OCI-LY1 (cell line): Measurements from ENCODE around the gene NRP2.

ENCODE experiments used
- H2AFZ ChIP-seq: fragments of 200-600 bp; sonication (generic), shearing (Covaris generic); 2 replicates; pipeline ENCODE4 v1.6.0; 2014; ENCODE audit warnings: antibody characterized with exemption, mild to moderate bottlenecking, low read length
- H3F3A ChIP-seq: fragments of 200-600 bp; sonication (generic), shearing (Covaris generic); 2 replicates; pipeline ENCODE4 v1.6.0; 2014; ENCODE audit warnings: mild to moderate bottlenecking, antibody characterized with exemption, low read length, moderate library complexity; ENCODE audit not compliant: insufficient read depth
- H3K27ac ChIP-seq: fragments of 200-600 bp; sonication (generic); 2 replicates; pipeline ENCODE4 v1.5.1; 2014; ENCODE audit warnings: low read length, mixed run types, mild to moderate bottlenecking, low read depth; ENCODE audit not compliant: poor library complexity, severe bottlenecking
- H3K27me3 ChIP-seq: fragments of 200-600 bp; sonication (generic); 2 replicates; pipeline ENCODE4 v1.6.0; 2014; ENCODE audit warnings: antibody characterized with exemption, mild to moderate bottlenecking, low read length, moderate library complexity; ENCODE audit not compliant: insufficient read depth
- H3K36me3 ChIP-seq: fragments of 200-600 bp; sonication (generic); 2 replicates; pipeline ENCODE4 v1.6.1; 2014; ENCODE audit warnings: mild to moderate bottlenecking, antibody characterized with exemption, low read length, moderate library complexity, mixed read lengths; ENCODE audit not compliant: insufficient read depth
- H3K4me1 ChIP-seq: fragments of 200-600 bp; sonication (generic); 2 replicates; pipeline ENCODE4 v1.5.1; 2014; ENCODE audit warnings: mild to moderate bottlenecking, low read length, moderate library complexity; ENCODE audit not compliant: insufficient read depth, severe bottlenecking
- H3K4me2 ChIP-seq: fragments of 200-600 bp; sonication (generic), shearing (Covaris generic); 2 replicates; pipeline ENCODE4 v1.6.1; 2014; ENCODE audit warnings: low read length
- H3K4me3 ChIP-seq: fragments of 200-600 bp; sonication (generic); 2 replicates; pipeline ENCODE4 v1.5.1; 2014; ENCODE audit warnings: low read length, low read depth, mild to moderate bottlenecking, mixed read lengths; ENCODE audit not compliant: poor library complexity, severe bottlenecking
- H3K79me2 ChIP-seq: fragments of 200-600 bp; shearing (Covaris generic); 2 replicates; pipeline ENCODE4 v1.6.1; 2016; ENCODE audit warnings: mixed run types, low read length, mixed read lengths; ENCODE audit not compliant: insufficient read depth
- H3K9ac ChIP-seq: fragments of 200-600 bp; sonication (generic), shearing (Covaris generic); 2 replicates; pipeline ENCODE4 v1.6.1; 2014; ENCODE audit warnings: mild to moderate bottlenecking, low read length, mixed read lengths
- H3K9me2 ChIP-seq: fragments of 200-600 bp; sonication (generic), shearing (Covaris generic); 2 replicates; pipeline ENCODE4 v1.6.1; 2014; ENCODE audit warnings: low read depth, mild to moderate bottlenecking, low read length, mixed read lengths
- H3K9me3 ChIP-seq: fragments of 200-600 bp; shearing (Covaris generic); 2 replicates; pipeline ENCODE4 v1.6.1; 2014; ENCODE audit warnings: low read length, mixed read lengths
- H4K20me1 ChIP-seq: fragments of 200-600 bp; sonication (generic), shearing (Covaris generic); 2 replicates; pipeline ENCODE4 v1.6.0; 2016; ENCODE audit warnings: mild to moderate bottlenecking, low read length; ENCODE audit not compliant: insufficient read depth
- CTCF ChIP-seq: fragments of 200-600 bp; sonication (generic), shearing (Covaris generic); IDR thresholded peaks from 2 replicates; pipeline ENCODE4 v1.5.1; 2017; ENCODE audit warnings: mild to moderate bottlenecking, antibody characterized with exemption, low read length, moderate library complexity, mixed read lengths
- EZH2 ChIP-seq: fragments of 200-600 bp; sonication (generic), shearing (Covaris generic); IDR thresholded peaks from 2 replicates; pipeline ENCODE4 v1.8.0; 2017; ENCODE audit warnings: borderline replicate concordance, mixed run types, mild to moderate bottlenecking, antibody characterized with exemption, low read length, moderate library complexity, mixed read lengths

NRP2 gene

GRCh38 chr2:205637320-205637602 is 45.0 kb upstream of the NRP2 start:
- Histone ChIP-seq H3K27me3 (no peaks in the 10 kb centered on the region), H3K9ac (no peak overlapping the region), H3K9me3 (no peaks in the 10 kb centered on the region), H3K9me2 (no peaks in the 10 kb centered on the region), H2AFZ (no peak overlapping the region), H3F3A (no peaks in the 10 kb centered on the region), H3K27ac (no peak overlapping the region), H3K4me3 (no peak overlapping the region), H3K4me1 (no peaks in the 10 kb centered on the region), H3K4me2 (no peak overlapping the region), H4K20me1 (no peaks in the 10 kb centered on the region), H3K79me2 (no peaks in the 10 kb centered on the region), H3K36me3 (no peaks in the 10 kb centered on the region)
- no peak for TF ChIP-seq CTCF
- no peak for TF ChIP-seq EZH2

GRCh38 chr2:205637779-205638503 is 44.4 kb upstream of the NRP2 start:
- no peaks in the 10 kb centered on the region for H3K4me1 ChIP-seq
- H3K9ac ChIP-seq: no peak overlapping the region
- no peaks in the 10 kb centered on the region for H3K27me3 ChIP-seq
- no peak overlapping the region for H2AFZ ChIP-seq
- H3K9me3 ChIP-seq: no peaks in the 10 kb centered on the region
- no peak for TF ChIP-seq CTCF
- TF ChIP-seq EZH2: no peak
- H3K4me3 ChIP-seq: no peak overlapping the region
- H3K4me2 ChIP-seq: no peak overlapping the region
- no peaks in the 10 kb centered on the region for H3K36me3 ChIP-seq
- H3F3A ChIP-seq: no peaks in the 10 kb centered on the region
- no peaks in the 10 kb centered on the region for H3K9me2 ChIP-seq
- H3K27ac ChIP-seq: no peak overlapping the region
- H4K20me1 ChIP-seq: no peaks in the 10 kb centered on the region
- no peaks in the 10 kb centered on the region for H3K79me2 ChIP-seq

- no peak overlapping the region for H3K9ac ChIP-seq
- H3K79me2 ChIP-seq: no peaks in the 10 kb centered on the region
- H3K9me2 ChIP-seq: no peaks in the 10 kb centered on the region
- no peak overlapping the region for H3K27ac ChIP-seq
- no peaks in the 10 kb centered on the region for H4K20me1 ChIP-seq
- H3K4me3 ChIP-seq: no peak overlapping the region
- H3K9me3 ChIP-seq: no peaks in the 10 kb centered on the region
- H2AFZ ChIP-seq: no peak overlapping the region
- no peaks in the 10 kb centered on the region for H3K27me3 ChIP-seq
- H3K4me2 ChIP-seq: no peak overlapping the region
- H3K36me3 ChIP-seq: no peaks in the 10 kb centered on the region
- H3F3A ChIP-seq: no peaks in the 10 kb centered on the region
- H3K4me1 ChIP-seq: no peaks in the 10 kb centered on the region
- no peak for TF ChIP-seq EZH2
- no peak for TF ChIP-seq CTCF
These were observed 41.6 kb upstream of the NRP2 start for GRCh38 chr2:205640716-205641115.
